CD4-positive, alpha-beta T cell treated with Interleukin-6 at 100 ng/mL for 8 hours (primary cell): ENCODE measurements around the gene H1-8.
"Not testable (repeated sequence)": the region's sequence is repeated elsewhere in the genome, so short reads cannot be mapped to it uniquely, and the experiment has no call there.

Experiments used
- DNase-seq: peaks from one replicate; pipeline ENCODE4 v3.0.0-alpha.2; 2020; ENCODE audit warnings: mixed read lengths, low spot score

Gene H1-8, protein sequence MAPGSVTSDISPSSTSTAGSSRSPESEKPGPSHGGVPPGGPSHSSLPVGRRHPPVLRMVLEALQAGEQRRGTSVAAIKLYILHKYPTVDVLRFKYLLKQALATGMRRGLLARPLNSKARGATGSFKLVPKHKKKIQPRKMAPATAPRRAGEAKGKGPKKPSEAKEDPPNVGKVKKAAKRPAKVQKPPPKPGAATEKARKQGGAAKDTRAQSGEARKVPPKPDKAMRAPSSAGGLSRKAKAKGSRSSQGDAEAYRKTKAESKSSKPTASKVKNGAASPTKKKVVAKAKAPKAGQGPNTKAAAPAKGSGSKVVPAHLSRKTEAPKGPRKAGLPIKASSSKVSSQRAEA

DNA sequence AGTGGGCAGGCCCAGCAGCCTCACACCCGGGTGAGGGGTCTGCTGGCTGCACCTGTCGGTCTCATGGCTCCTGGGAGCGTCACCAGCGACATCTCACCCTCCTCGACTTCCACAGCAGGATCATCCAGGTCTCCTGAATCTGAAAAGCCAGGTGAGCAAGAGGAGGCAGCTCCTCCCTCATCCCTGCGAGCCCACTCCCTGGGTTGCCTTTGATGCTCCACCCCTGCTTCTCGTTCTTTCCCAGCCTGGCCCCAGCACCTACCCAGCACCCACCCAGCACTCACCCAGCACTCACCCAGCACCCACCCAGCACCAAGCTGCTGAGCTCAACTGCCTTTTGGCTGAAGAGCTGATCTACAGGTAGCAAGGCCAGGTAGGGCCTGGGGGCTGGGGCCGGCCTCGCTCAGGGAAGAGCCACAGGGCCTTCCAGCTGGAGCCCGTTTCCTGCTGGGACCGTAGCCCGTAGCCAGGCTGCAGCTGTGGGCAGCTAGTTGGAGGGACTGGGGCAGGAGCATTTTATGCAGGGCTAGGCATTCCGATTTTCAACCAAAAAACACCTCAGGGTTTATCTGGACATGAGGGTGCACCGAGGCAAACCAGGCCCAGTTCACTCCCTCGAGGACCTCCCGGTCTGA, at the start of gene H1-8:
TSS of gene H1-8 (plus strand) at position 20 of the 635 bp plus-strand sequence. CDS start at position 64, 44 bp downstream.
- DNase-seq, result no peak

GRCh38 chr3:129493206-129493605, 49.8 kb upstream of the H1-8 start:
- DNase-seq, result no peak

DNA sequence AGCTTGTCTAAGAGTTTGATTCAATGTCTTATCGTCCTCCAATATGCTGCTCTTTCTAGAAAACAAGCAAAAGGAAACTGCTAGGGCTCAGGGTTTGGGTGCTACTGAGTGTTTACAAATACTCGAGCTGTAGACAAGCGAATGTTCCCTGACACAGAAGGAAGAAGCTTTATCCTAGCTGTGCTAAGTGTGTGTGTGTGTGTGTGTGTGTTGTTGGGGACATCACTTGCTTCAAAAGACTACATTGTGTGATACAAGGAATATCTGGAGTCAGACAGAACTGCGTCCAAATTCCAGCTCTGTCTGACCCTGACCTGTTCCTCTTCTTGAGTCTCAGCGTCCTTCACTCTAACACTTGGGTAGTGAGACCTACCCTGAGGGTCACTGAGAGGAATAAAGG, 48.5 kb upstream of the H1-8 start:
- not testable (repeated sequence) for DNase-seq

GRCh38 chr3:129495006-129495639, 47.9 kb upstream of the H1-8 start:
- not testable (repeated sequence) for DNase-seq

DNA sequence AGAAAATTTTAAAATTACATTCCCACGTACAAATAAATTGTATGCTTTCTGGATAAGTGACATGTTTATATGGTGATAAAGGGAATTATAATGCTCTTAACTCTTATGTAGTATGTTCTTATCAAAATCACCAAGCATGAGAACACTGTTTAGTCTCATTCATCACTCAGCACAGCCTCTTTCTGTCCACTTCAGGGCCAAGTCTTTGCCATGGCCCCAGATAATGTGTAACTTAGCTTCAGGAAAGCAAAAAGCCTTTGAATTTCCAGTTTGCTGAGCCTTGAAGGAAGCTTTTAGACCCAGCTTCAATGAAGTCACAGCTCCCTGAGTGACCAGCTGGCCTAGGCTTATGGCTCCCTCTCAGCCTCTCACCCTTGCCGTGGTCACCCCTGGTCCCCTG, 45.1 kb upstream of the H1-8 start:
- not testable (repeated sequence) for DNase-seq

DNA sequence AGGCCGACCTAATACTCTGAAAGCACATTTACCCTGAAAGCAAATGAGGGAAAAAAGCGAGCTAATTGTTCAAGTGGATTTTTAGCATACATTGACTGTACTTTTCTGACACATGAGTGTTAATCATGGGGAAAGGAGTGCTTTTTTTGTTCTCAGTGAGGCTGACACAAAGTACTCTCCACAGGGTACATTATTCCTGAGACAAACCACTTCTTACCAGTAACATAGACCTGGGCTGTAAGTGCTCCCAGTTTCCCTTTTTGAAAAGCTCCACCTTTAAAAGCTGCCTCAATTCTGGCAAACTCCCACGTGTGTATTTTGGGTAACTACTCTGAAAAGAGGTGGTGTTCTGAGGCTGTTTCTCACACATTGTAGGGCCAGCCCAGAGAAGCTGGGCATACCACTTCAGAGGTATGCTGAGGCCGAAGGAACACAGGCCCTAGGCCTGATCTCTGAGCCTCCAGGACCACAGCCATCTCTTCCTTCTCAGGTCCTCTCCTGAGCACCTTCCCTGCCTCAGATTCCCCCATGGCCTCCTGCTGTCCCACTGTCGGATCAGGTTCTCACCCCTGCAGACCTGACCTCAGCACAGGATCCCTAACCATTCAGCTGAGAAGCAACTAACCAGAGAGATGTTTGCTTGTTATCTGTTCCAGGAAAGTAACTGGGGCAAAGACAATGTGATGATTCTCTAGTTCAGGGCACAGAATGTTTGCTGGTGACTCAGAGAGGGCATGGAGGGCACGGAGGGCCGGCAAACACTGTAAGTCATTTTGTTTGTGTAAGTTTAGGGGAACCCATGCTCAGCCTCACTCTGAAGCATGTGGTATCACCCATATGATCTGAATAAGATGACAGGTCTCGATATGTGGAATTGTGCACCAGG, 44.1 kb upstream of the H1-8 start:
- DNase-seq, result not testable (repeated sequence)

GRCh38 chr3:129499604-129500333, 43.2 kb upstream of the H1-8 start:
- not testable (repeated sequence) for DNase-seq

DNA sequence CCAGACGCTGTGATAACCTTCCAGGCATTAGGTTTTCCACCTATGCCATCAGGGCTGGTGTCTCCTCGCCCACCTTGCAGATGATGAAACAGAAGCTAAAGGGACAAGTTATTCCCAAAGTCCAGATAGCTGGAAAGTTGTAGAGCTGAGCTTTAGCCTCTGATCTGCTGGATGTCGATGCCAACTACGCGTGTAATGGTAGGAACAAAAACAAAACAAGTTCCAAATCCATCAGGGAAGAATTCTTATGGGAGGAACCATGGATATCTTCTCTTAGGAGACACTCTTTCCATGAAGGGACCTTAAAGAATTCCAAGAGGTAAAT, 42.7 kb upstream of the H1-8 start:
- DNase-seq, result no peak

- DNase-seq, result no peak
Measured at GRCh38 chr3:129501630-129502029, 41.3 kb upstream of the H1-8 start.

- DNase-seq, result no peak
Measured at GRCh38 chr3:129502641-129503408, 40.1 kb upstream of the H1-8 start.

- DNase-seq, result no peak
Measured at GRCh38 chr3:129503471-129504291, 39.3 kb upstream of the H1-8 start.

GRCh38 chr3:129504471-129505100, 38.4 kb upstream of the H1-8 start:
- no peak for DNase-seq

- no peak for DNase-seq
Measured at GRCh38 chr3:129505341-129505740, 37.6 kb upstream of the H1-8 start.

DNA sequence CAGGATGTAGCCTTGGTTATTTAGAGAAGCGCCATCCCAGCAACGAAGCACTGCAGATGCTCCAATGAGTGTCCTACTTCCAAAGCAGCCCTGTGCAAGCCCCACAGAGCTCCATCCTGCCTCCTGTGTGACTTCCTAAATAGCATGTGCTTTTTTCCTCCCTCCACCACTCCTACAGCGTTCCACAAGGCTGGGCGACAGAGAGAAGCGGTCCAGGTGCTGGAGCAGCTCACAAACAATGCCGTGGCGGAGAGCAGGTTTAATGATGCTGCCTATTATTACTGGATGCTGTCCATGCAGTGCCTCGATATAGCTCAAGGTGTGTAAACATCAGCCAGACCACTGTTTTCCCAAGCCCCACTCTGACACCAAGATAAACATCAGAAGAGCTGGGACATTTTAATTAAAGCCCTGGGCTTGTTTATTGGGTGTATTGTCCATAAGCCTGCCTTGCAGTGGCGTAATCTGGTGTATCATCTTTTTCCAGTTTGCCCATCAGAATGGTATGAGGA, 36.7 kb upstream of the H1-8 start:
- no peak for DNase-seq

DNA sequence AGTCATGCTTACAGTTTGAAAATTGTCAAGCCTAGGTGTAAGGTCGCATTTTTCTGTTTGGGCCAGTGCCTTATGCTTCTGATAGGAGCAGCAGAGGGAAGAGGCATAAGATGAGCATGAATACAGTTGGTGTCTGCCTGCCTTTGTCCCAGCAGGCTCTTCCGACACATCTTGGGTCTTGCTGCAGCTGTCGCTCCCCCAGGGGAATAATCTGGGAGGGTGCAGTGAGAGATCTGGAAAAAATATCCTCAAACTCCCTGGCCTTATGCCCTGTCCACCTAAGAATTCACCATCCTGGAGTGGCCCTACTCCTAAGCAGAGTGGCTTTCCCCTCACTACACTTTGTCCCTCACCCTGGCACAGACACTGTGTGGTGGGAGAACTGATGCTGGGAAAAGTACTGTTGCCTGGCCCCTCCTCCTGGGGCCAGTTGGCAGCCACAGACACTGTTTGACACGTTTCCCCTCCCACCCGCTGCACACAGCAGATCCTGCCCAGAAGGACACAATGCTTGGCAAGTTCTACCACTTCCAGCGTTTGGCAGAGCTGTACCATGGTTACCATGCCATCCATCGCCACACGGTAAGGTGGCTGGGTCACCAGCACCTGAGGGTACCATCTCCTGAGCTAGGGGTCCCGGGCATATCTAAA, 35.7 kb upstream of the H1-8 start:
- no peak for DNase-seq

DNA sequence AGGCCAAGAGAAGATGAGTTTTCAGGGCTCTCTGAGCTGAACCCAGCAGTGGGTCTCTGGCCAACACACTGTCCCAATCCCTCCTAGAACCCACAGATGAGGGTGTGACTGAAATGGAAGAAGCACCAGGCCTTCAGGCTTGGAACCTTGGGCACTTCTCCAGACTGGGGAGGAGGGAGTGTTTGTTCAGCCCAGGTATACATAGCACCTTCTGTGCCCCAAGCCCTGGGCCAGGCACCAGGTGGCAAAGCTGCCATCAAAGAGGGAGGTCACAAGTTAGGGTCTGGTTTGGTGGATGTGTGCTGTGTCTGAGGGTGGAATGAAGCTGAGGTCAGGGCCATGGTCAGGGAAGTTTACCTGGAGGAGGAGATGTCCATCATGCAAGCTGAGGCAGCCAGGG, 30.4 kb upstream of the H1-8 start:
- DNase-seq, result no peak

DNA sequence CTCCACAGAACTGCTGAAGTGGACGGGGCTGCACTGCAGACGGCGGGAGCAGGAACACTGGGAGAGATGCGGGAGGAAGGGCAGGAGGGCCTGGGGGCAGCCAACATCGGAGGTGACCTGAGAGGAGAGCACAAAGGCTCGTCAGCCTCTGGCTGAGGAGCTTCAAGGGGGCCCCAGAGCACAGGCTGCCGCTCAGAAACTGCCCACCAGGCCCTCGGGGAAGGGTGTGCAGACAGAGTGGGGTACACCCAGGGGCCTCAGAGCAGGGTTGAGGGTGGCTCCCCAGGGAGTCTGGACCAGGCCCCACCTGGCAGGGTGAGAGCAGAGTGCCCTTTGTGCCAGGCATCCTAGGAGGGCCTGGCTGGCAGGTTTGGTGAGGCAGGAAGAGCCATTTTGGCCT, 29.3 kb upstream of the H1-8 start:
- no peak for DNase-seq

- no peak for DNase-seq
Measured at GRCh38 chr3:129514110-129514509, 28.9 kb upstream of the H1-8 start.

- no peak for DNase-seq
Measured at GRCh38 chr3:129514563-129514962, 28.4 kb upstream of the H1-8 start.
